ENCODE results near the gene CARMIL3. TPM values are rescaled to one million over a fixed set of nuclear protein-coding genes. Genes with fewer than 3 reads are reported as not detected.

Gene CARMIL3
- polyA plus RNA-seq, 1 donor from 2014 or later = 43.6 TPM

- H4K20me1 ChIP-seq (ENCODE audit: insufficient read depth) = no peaks in the 10 kb centered on the region
- H3K36me3 ChIP-seq (ENCODE audit: insufficient read depth, low read length) = no peaks in the 10 kb centered on the region
- H3K9ac ChIP-seq (ENCODE audit: low read length) = no peak overlapping the region
- no peak for TF ChIP-seq SMC3 (conservative IDR thresholded peaks at IDR 0.05; ENCODE audit: poor library complexity)
- TF ChIP-seq REST (IDR thresholded peaks at IDR 0.05; ENCODE audit: borderline replicate concordance) = no peak
- H3K9me3 ChIP-seq (ENCODE audit: low read length) = no peaks in the 10 kb centered on the region
- no peaks in the 10 kb centered on the region for H3K9me2 ChIP-seq (ENCODE audit: insufficient read depth, low read length)
- no peak overlapping the region for H3K4me3 ChIP-seq (ENCODE audit: low read length)
- no peak overlapping the region for H3K27ac ChIP-seq (ENCODE audit: low read length)
- H3K4me2 ChIP-seq (ENCODE audit: low read length) = no peak overlapping the region
- no peaks in the 10 kb centered on the region for H3K27me3 ChIP-seq (ENCODE audit: insufficient read depth, low read depth, low read length)
- no peaks in the 10 kb centered on the region for H3K79me2 ChIP-seq (replicated peaks; ENCODE audit: insufficient read depth, low read length)
- no peak overlapping the region for H2AFZ ChIP-seq (ENCODE audit: low read depth, low read length)
- no peaks in the 10 kb centered on the region for H3F3A ChIP-seq (ENCODE audit: insufficient read depth, low read length, poor library complexity, severe bottlenecking)
These were observed 36.3 kb downstream of the CARMIL3 start for GRCh38 chr14:24088095-24088494.

GRCh38 chr14:24089890-24090289 is 38.1 kb downstream of the CARMIL3 start:
- Histone ChIP-seq H3K9ac (ENCODE audit: low read length) (no peak overlapping the region), H3F3A (ENCODE audit: insufficient read depth, low read length, poor library complexity, severe bottlenecking) (no peaks in the 10 kb centered on the region), H3K79me2 (replicated peaks; ENCODE audit: insufficient read depth, low read length) (no peaks in the 10 kb centered on the region), H3K9me3 (ENCODE audit: low read length) (no peaks in the 10 kb centered on the region), H3K4me2 (ENCODE audit: low read length) (no peak overlapping the region), H3K27me3 (ENCODE audit: insufficient read depth, low read depth, low read length) (peaks cover 14% of the 10 kb centered on the region), H3K4me3 (ENCODE audit: low read length) (no peak overlapping the region), H2AFZ (ENCODE audit: low read depth, low read length) (no peak overlapping the region), H3K36me3 (ENCODE audit: insufficient read depth, low read length) (no peaks in the 10 kb centered on the region), H4K20me1 (ENCODE audit: insufficient read depth) (no peaks in the 10 kb centered on the region), H3K27ac (ENCODE audit: low read length) (no peak overlapping the region), H3K9me2 (ENCODE audit: insufficient read depth, low read length) (no peaks in the 10 kb centered on the region)
- TF ChIP-seq RAD21 (conservative IDR thresholded peaks at IDR 0.05) (no peak), REST (IDR thresholded peaks at IDR 0.05; ENCODE audit: borderline replicate concordance) (no peak), EZH2 (IDR thresholded peaks at IDR 0.05; ENCODE audit: borderline replicate concordance, insufficient read depth, low read length, poor library complexity, severe bottlenecking) (no peak), SMC3 (conservative IDR thresholded peaks at IDR 0.05; ENCODE audit: poor library complexity) (no peak), MXI1 (conservative IDR thresholded peaks at IDR 0.05; ENCODE audit: poor library complexity, severe bottlenecking) (no peak), POLR2AphosphoS5 (IDR thresholded peaks at IDR 0.05) (no peak), TAF1 (IDR thresholded peaks at IDR 0.05; ENCODE audit: low read depth) (no peak), EP300 (conservative IDR thresholded peaks at IDR 0.05; ENCODE audit: poor library complexity, severe bottlenecking) (no peak), CTCF (IDR thresholded peaks at IDR 0.05; ENCODE audit: poor library complexity, severe bottlenecking) (no peak)

Data from neural cell (in vitro differentiated cells).